Measurements from ENCODE around the gene DBN1.
"Not testable (repeated sequence)": the region's sequence is repeated elsewhere in the genome, so short reads cannot be mapped to it uniquely, and the experiment has no call there.

Gene DBN1

DNA sequence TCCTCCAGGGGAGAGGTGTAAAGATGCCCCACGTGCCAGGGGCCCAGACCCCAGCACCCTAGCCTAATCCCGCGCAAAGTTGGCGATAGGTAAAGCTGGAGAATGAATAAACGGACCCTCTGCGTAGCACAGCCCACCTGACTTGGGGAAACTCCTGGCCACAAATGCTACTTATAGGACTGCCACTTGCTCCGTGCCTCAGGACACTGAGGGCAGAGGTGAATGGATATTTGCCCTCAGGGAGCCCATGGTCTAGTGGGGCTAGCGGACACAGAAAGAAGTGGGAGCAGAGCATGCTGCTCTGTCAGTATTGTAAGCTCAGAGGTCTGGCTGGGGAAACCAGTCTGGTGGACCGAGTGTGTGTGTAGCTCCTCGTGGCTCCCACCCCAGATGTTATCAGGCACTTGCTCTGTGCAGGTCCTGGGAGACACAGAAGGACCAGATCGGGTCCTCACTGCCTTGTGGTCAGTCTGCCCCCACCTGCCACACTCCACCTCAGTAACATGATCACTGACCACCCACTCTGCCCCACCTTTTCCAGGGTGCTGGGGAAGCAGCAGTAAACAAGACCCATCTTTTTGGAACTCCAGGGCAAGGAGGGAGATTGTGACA is 46.1 kb downstream of the DBN1 start:
- no peak for DNase-seq

DNA sequence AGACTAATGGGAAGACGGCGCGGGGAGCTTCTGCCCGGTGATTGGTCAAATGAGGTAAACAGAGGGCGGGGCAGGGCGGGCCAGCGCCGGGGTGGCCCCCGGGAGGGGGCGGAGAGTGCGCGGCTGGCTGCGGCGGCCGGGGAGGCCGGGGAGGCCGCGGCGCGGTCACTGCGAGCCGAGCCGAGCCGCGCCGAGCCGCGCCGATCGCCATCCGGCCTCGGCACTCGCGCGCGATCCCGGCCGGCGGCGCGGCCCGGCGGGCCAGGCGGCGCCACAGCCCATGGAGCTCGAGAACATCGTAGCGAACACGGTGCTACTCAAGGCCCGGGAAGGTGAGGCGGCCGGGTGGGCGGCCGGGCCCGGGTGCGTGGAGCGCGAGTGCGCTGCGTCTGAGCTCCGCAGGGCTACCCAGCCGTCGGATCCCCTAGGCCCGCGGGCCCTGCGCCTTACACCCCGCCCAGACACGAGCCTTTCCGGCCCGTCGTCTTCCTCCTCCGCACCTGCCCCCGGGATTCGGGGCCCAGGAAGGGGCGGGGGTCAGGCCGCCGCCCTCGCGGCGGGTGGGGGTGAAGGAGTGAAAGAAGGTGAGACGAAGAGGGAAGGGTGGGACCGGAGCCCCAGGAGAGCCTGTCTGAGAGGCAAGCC is 46.7 kb downstream of the DBN1 start, which contains the start of gene GRK6:
TSS of gene GRK6 (plus strand) at position 111 of the 645 bp plus-strand sequence. CDS start at position 281, 170 bp downstream.
- peak; percentile 67 for DNase-seq

DNA sequence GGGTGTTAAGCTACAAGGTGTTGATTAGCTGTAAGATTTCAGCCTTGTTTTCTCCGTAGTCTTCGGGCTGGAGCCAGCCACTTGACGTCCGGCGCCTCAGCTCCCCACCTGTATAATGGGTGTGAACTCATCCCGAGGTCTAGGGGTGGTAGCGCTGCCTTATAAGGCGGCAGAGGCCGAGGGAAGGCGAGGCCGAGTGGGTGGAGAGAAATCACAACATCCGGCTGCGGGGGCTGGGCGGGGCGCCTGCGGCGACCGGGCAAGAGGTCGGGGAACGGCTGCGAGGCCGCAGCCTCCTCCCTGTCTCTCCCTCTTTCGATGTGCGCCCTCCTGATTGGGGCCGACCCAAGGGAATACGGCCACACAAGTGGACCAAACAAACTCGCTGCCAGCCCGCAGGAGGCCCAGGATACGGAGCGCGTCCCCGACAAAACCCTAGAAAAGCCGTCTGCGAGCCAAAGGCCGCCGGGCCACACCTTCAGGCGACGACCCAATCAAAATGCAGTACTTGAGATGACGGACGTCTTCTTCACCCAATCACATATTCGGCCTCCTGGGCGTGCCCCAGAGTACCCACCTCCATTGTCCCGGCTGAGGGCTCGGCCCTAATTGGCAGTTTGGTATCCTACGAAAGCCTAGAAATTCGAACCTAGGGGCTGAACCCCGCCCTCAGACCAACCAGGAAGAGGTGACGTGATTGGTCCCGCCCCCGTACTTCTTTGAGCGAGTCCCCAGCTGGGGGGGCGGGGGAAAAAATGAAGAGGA is 47.5 kb downstream of the DBN1 start:
- DNase-seq: peak; percentile 99

DNA sequence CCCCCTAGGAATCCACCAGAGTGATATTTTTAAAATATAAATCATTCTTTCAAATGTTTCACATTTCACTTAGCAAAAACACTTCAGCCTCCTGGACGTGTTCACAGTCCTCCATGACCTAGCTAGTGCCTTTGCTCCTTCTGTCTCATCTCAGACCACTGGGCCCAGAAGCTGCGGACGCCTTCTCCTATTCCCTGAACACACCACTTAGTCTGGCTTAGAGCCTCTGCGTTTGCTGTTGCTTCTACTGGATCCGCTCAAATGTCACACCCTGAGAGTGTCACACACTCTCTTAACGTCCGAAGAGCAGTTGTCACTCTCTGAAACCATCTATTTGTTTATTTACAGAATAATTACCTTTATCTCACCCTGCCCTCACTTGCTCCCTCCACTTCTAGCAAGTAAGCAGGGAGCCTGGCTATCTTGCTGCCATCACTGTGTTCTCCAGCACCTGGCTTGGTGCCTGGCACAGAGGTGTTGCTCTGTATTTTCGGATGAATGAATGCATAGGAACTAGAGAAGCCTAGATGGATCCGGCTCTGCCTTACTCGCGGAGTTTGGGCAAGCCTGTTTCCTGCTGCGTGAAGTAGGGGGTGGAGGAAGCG is 48.1 kb downstream of the DBN1 start:
- no peak for DNase-seq

GRCh38 chr5:177423671-177424070 is 49.8 kb downstream of the DBN1 start:
- no peak for DNase-seq

GRCh38 chr5:177421062-177421798 is 52.2 kb downstream of the DBN1 start:
- no peak for DNase-seq

- DNase-seq: not testable (repeated sequence)
Observed at GRCh38 chr5:177420472-177420871, 53.0 kb downstream of the DBN1 start.

GRCh38 chr5:177419046-177419445 is 54.4 kb downstream of the DBN1 start:
- DNase-seq: no peak

DNA sequence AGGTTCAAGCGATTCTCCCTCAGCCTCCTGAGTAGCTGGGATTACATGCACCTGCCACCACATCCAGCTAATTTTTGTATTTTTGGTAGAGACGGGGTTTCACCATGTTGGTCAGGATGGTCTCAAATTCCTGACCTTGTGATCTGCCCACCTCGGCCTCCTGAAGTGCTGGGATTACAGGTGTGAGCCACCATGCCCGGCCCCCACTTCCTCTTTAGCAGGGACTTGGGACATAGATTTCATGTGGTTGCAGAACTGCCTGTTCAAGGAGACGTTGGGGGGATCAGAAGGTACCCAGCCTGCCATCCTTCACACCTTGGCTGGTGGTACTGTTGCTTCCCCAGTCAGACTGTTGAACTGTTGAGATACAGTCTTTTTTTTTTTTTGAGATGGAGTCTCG is 56.4 kb downstream of the DBN1 start:
- not testable (repeated sequence) for DNase-seq

DNA sequence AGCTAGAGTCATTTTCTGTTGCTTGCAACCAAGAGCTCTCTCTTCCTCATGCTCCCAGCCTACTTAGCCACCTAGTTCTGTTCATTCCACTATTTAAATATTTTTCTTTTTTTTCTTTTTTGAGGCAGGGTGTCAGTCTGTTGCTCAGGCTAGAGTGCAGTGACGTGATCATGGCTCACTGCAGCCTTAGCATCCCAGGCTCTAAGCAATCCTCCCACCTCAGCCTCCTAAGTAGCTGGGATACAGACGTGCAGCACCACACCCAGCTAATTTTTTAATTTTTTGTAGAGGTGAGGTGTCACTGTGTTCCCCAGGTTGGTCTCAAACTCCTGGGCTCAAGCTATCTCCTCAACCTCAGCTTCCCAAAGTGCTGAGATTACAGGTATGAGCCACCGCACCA is 59.0 kb downstream of the DBN1 start:
- DNase-seq: no peak

GRCh38 chr5:177412603-177413233 is 60.7 kb downstream of the DBN1 start:
- DNase-seq: no peak

- no peak for DNase-seq
Observed at GRCh38 chr5:177410575-177410974, 62.9 kb downstream of the DBN1 start.

DNA sequence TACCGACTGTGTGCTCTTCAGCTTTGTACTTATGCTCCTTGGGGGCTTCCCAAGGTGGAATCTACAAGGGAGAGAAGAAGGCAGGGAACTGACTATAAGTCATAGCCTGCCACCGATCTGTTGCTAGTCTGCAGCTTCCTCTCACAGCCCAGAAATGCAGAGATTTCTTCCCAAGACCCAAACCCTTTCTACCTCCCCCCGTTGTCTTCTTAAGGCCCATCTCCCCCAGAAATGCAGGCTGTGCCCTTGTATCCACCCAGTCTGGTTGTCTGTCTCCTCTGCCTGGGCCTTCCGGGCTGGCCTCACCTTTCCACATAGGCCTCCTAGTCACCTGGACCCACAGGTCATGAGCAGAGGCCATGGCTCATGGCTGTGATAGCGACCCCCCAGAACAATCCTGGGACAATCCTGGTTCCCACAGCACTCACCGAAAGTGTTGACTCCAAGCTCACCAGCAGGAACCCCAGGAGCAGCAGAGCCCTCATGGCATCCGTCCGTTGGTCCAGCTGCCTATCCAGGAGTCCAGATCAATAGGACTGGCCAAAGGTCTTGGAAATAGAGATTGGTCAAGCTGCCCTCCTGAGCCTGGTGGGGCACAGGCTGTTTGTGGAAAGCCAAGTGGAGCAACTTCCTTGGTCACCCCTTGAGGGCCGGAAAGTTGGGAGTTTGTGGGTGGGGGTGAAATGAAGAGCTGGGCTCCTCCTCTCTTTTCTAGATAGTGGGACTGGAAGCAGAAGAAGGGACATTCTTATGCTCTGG is 64.2 kb downstream of the DBN1 start, which contains the start of gene F12:
TSS of gene F12 (minus strand) at position 522 of the 759 bp plus-strand sequence. CDS start at position 485, 37 bp downstream.
- DNase-seq: no peak
